Stimulated activated naive CD8-positive, alpha-beta T cell treated with anti-CD3 and anti-CD28 coated beads, Interleukin-15, amount 100 ng/mL, for 72 hours (primary cell): ENCODE data around the gene P4HB.
"Not testable (repeated sequence)": the region's sequence is repeated elsewhere in the genome, so short reads cannot be mapped to it uniquely, and the experiment has no call there.

ENCODE experiments used
- ATAC-seq: fragments of 150-1000 bp; cut with Tn5 transposase; 2 replicates; pipeline ENCODE4 v1.10.0; 2021; ENCODE audit warnings: mild to moderate bottlenecking, moderate library complexity
- DNase-seq, 2 donors: peaks; one replicate each; pipeline ENCODE4 v3.0.0; 2021 to 2022
- H3K27ac Mint-ChIP-seq, 2 donors: one replicate each; pipeline ENCODE4 v1.8.0; 2022; ENCODE audit warnings: mild to moderate bottlenecking in 2 of 2, mixed read lengths in 2 of 2, moderate library complexity in 2 of 2
- H3K27me3 Mint-ChIP-seq: one replicate; pipeline ENCODE4 v1.8.0; 2022; ENCODE audit warnings: mixed read lengths
- H3K4me1 Mint-ChIP-seq: one replicate; pipeline ENCODE4 v1.8.0; 2022; ENCODE audit warnings: mild to moderate bottlenecking, mixed read lengths
- H3K4me3 Mint-ChIP-seq, 2 donors: one replicate each; pipeline ENCODE4 v1.8.0; 2022; ENCODE audit warnings: mild to moderate bottlenecking in 2 of 2, mixed read lengths in 2 of 2, moderate library complexity in 1 of 2
- H3K9me3 Mint-ChIP-seq, 2 donors: one replicate each; pipeline ENCODE4 v1.8.0; 2022; ENCODE audit warnings: mixed read lengths in 2 of 2

The P4HB gene

GRCh38 chr17:81845881-81846742, 14.2 kb downstream of the P4HB start:
- Mint-ChIP-seq H3K27ac (peak overlapping the region in 1 of 2 donors; percentile 7), H3K4me1 (no peaks in the 10 kb centered on the region), H3K4me3 (no peak overlapping the region), H3K9me3 (no peaks in the 10 kb centered on the region), H3K27me3 (no peaks in the 10 kb centered on the region)
- DNase-seq, result no peak
- ATAC-seq, result no peak

GRCh38 chr17:81845361-81845760, 15.0 kb downstream of the P4HB start:
- H3K4me1 Mint-ChIP-seq, result no peaks in the 10 kb centered on the region
- no peaks in the 10 kb centered on the region for H3K27me3 Mint-ChIP-seq
- no peaks in the 10 kb centered on the region for H3K9me3 Mint-ChIP-seq
- DNase-seq, result no peak
- H3K4me3 Mint-ChIP-seq, result no peak overlapping the region
- H3K27ac Mint-ChIP-seq, result no peak overlapping the region
- ATAC-seq, result no peak

GRCh38 chr17:81844887-81845286, 15.4 kb downstream of the P4HB start:
- no peak for ATAC-seq
- H3K27me3 Mint-ChIP-seq, result no peaks in the 10 kb centered on the region

GRCh38 chr17:81844327-81844851, 15.9 kb downstream of the P4HB start:
- DNase-seq, result no peak
- no peak overlapping the region for H3K4me3 Mint-ChIP-seq
- peak overlapping the region in 1 of 2 donors; percentile 55 for H3K27ac Mint-ChIP-seq
- no peaks in the 10 kb centered on the region for H3K4me1 Mint-ChIP-seq
- ATAC-seq, result no peak
- H3K27me3 Mint-ChIP-seq, result no peaks in the 10 kb centered on the region
- no peaks in the 10 kb centered on the region for H3K9me3 Mint-ChIP-seq

More at GRCh38 chr17:81844887-81845286, 15.4 kb downstream of the P4HB start:
- H3K27ac Mint-ChIP-seq, result peak overlapping the region in 1 of 2 donors; percentile 55
- no peaks in the 10 kb centered on the region for H3K4me1 Mint-ChIP-seq
- DNase-seq, result no peak
- H3K9me3 Mint-ChIP-seq, result no peaks in the 10 kb centered on the region
- no peak overlapping the region for H3K4me3 Mint-ChIP-seq

- H3K27me3 Mint-ChIP-seq, result no peaks in the 10 kb centered on the region
- no peaks in the 10 kb centered on the region for H3K9me3 Mint-ChIP-seq
- DNase-seq, result no peak
- H3K4me3 Mint-ChIP-seq, result no peak overlapping the region
- H3K4me1 Mint-ChIP-seq, result no peaks in the 10 kb centered on the region
- H3K27ac Mint-ChIP-seq, result no peak overlapping the region
- no peak for ATAC-seq
Observed at GRCh38 chr17:81843713-81844326, 16.5 kb downstream of the P4HB start.

GRCh38 chr17:81842725-81843504, 17.4 kb downstream of the P4HB start:
- H3K4me1 Mint-ChIP-seq, result no peaks in the 10 kb centered on the region
- no peak for ATAC-seq
- no peaks in the 10 kb centered on the region for H3K27me3 Mint-ChIP-seq
- H3K4me3 Mint-ChIP-seq, result no peak overlapping the region
- H3K27ac Mint-ChIP-seq, result peak overlapping the region in 1 of 2 donors; percentile 48
- no peak for DNase-seq
- H3K9me3 Mint-ChIP-seq, result no peaks in the 10 kb centered on the region

GRCh38 chr17:81842378-81842724, 18.0 kb downstream of the P4HB start:
- Mint-ChIP-seq H3K9me3 (no peaks in the 10 kb centered on the region), H3K27me3 (no peaks in the 10 kb centered on the region), H3K27ac (no peak overlapping the region), H3K4me3 (no peak overlapping the region), H3K4me1 (no peaks in the 10 kb centered on the region)
- DNase-seq (no peak), ATAC-seq (no peak)

- H3K4me3 Mint-ChIP-seq, result no peak overlapping the region
- H3K9me3 Mint-ChIP-seq, result no peaks in the 10 kb centered on the region
- ATAC-seq, result peak; percentile 14
- no peak for DNase-seq
- no peaks in the 10 kb centered on the region for H3K4me1 Mint-ChIP-seq
- no peak overlapping the region for H3K27ac Mint-ChIP-seq
- H3K27me3 Mint-ChIP-seq, result no peaks in the 10 kb centered on the region
Observed at GRCh38 chr17:81841866-81842265, 18.5 kb downstream of the P4HB start.

- Mint-ChIP-seq H3K4me3 (no peak overlapping the region), H3K27me3 (no peaks in the 10 kb centered on the region), H3K4me1 (no peaks in the 10 kb centered on the region), H3K27ac (no peak overlapping the region), H3K9me3 (no peaks in the 10 kb centered on the region)
- peak; percentile 27 for ATAC-seq
- no peak for DNase-seq
Observed at GRCh38 chr17:81840826-81841778, 19.2 kb downstream of the P4HB start.

- H3K27ac Mint-ChIP-seq, H3K9me3 Mint-ChIP-seq, ATAC-seq, H3K27me3 Mint-ChIP-seq, H3K4me1 Mint-ChIP-seq, DNase-seq, H3K4me3 Mint-ChIP-seq: not testable (repeated sequence)
Observed at GRCh38 chr17:81840059-81840458, 20.3 kb downstream of the P4HB start.

GRCh38 chr17:81839301-81839700, 21.0 kb downstream of the P4HB start:
- no peak overlapping the region for H3K4me3 Mint-ChIP-seq
- no peak overlapping the region for H3K27ac Mint-ChIP-seq
- H3K4me1 Mint-ChIP-seq, result peaks cover 10% of the 10 kb centered on the region
- DNase-seq (no peak), ATAC-seq (no peak)
- no peaks in the 10 kb centered on the region for H3K9me3 Mint-ChIP-seq
- H3K27me3 Mint-ChIP-seq, result no peaks in the 10 kb centered on the region

- Mint-ChIP-seq H3K9me3 (no peaks in the 10 kb centered on the region), H3K27ac (no peak overlapping the region), H3K4me1 (peaks cover 14% of the 10 kb centered on the region), H3K4me3 (no peak overlapping the region), H3K27me3 (no peaks in the 10 kb centered on the region)
- ATAC-seq (no peak), DNase-seq (no peak)
Observed at GRCh38 chr17:81838753-81839255, 21.5 kb downstream of the P4HB start.

GRCh38 chr17:81837641-81838040, 22.7 kb downstream of the P4HB start:
- Mint-ChIP-seq H3K4me3 (no peak overlapping the region), H3K4me1 (peaks cover 18% of the 10 kb centered on the region), H3K9me3 (no peaks in the 10 kb centered on the region), H3K27me3 (no peaks in the 10 kb centered on the region), H3K27ac (no peak overlapping the region)
- DNase-seq (no peak), ATAC-seq (no peak)

GRCh38 chr17:81834831-81835267, 25.5 kb downstream of the P4HB start, which contains the start of gene PPP1R27:
TSS of gene PPP1R27 (minus strand) at chr17:81835050. CDS start at chr17:81834953, 97 bp downstream.
- Mint-ChIP-seq H3K9me3 (no peaks in the 10 kb centered on the region), H3K27me3 (no peaks in the 10 kb centered on the region), H3K27ac (peak within 1 kb of the TSS in 1 of 2 donors; percentile 86), H3K4me3 (peak within 1 kb of the TSS; percentile 87 to 88), H3K4me1 (peaks cover 44% of the 10 kb centered on the region)
- ATAC-seq (no peak), DNase-seq (no peak)
